ENCODE data around the gene ERCC6L.

GRCh38 chrX:72274526-72274925 is 35.7 kb upstream of the ERCC6L start:
- TF ChIP-seq POLR2A (IDR thresholded peaks at IDR 0.05) = no peak
- TF ChIP-seq, protein P1, sequence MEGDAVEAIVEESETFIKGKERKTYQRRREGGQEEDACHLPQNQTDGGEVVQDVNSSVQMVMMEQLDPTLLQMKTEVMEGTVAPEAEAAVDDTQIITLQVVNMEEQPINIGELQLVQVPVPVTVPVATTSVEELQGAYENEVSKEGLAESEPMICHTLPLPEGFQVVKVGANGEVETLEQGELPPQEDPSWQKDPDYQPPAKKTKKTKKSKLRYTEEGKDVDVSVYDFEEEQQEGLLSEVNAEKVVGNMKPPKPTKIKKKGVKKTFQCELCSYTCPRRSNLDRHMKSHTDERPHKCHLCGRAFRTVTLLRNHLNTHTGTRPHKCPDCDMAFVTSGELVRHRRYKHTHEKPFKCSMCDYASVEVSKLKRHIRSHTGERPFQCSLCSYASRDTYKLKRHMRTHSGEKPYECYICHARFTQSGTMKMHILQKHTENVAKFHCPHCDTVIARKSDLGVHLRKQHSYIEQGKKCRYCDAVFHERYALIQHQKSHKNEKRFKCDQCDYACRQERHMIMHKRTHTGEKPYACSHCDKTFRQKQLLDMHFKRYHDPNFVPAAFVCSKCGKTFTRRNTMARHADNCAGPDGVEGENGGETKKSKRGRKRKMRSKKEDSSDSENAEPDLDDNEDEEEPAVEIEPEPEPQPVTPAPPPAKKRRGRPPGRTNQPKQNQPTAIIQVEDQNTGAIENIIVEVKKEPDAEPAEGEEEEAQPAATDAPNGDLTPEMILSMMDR (IDR thresholded peaks at IDR 0.05 in 4 of 5, conservative IDR thresholded peaks at IDR 0.05 in 1 of 5) = no peak

Measured in gastrocnemius medialis (tissue), 4 donors.